HUES64 (cell line): ENCODE results near the gene ZNF785.

Experiments used
- H3K27ac ChIP-seq: 2 replicates; pipeline ENCODE4 v1.7.0; 2013; ENCODE audit warnings: low read depth, low read length, inconsistent platforms
- H3K27me3 ChIP-seq: 2 replicates; pipeline ENCODE4 v1.6.1; 2013; ENCODE audit warnings: mild to moderate bottlenecking, low read length; ENCODE audit not compliant: insufficient read depth
- H3K36me3 ChIP-seq: 2 replicates; pipeline ENCODE4 v1.6.1; 2013; ENCODE audit warnings: mild to moderate bottlenecking, low read length; ENCODE audit not compliant: insufficient read depth
- H3K4me1 ChIP-seq: 2 replicates; pipeline ENCODE4 v1.6.1; 2013; ENCODE audit warnings: mild to moderate bottlenecking, low read length, moderate library complexity; ENCODE audit not compliant: insufficient read depth
- H3K4me3 ChIP-seq: 2 replicates; pipeline ENCODE4 v1.5.1; 2013; ENCODE audit warnings: mild to moderate bottlenecking, low read length, moderate library complexity
- H3K9ac ChIP-seq: 2 replicates; pipeline ENCODE4 v1.6.1; 2013; ENCODE audit warnings: mild to moderate bottlenecking, low read depth, low read length
- H3K9me3 ChIP-seq: 2 replicates; pipeline ENCODE4 v1.6.1; 2013; ENCODE audit warnings: low read depth, low read length; ENCODE audit not compliant: insufficient read depth
- WGBS: fragments of 150-250, 120-280 bp; methylation state at CpG from one replicate; pipeline ENCODE4 v1.1.7; 2013; ENCODE audit warnings: missing lambda C conversion rate; 5-methylcytosine and 5-hydroxymethylcytosine counted together

ZNF785 gene

DNA sequence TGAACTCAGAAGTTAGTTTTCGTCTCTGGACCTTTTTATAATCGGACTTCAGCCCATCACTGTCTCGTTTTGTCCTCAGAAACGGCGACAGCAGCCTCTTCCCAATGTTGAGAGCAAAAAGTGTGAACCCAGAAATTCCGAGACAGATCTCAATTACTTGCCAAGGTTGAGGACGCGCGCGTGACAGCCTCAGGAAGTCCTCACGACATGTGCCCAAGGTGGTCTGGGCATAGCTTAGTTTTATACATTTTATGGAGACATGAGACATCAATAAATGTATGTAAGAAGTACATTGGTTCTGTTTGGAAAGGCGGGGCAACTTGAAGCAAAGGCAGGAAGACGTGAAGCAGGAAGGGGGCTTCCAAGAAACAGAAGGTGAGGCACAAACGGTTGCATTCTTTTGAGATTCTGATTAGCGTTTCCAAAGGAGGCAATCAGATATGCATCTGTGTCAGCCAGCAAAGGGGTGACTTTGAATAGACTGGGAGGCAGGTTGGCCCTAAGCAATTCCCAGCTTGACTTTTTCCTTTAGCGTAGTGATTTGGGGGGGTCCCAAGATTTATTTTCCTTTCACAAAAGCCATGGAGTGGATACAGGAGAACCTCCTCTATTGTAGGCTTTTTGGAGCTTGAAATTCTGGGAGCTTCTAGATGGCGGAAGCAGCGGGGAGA lies 50.3 kb downstream of the ZNF785 start:
- Histone ChIP-seq H3K36me3 (peaks cover 9% of the 10 kb centered on the region), H3K27me3 (no peaks in the 10 kb centered on the region), H3K4me1 (peaks cover 11% of the 10 kb centered on the region; the same call in 1 of the 2 replicates), H3K9me3 (no peaks in the 10 kb centered on the region), H3K4me3 (peak overlapping the region; percentile 70), H3K9ac (peak overlapping the region; percentile 96), H3K27ac (peak overlapping the region; percentile 97)
- WGBS = 3% methylated on average over 18 of the region's 18 CpGs

DNA sequence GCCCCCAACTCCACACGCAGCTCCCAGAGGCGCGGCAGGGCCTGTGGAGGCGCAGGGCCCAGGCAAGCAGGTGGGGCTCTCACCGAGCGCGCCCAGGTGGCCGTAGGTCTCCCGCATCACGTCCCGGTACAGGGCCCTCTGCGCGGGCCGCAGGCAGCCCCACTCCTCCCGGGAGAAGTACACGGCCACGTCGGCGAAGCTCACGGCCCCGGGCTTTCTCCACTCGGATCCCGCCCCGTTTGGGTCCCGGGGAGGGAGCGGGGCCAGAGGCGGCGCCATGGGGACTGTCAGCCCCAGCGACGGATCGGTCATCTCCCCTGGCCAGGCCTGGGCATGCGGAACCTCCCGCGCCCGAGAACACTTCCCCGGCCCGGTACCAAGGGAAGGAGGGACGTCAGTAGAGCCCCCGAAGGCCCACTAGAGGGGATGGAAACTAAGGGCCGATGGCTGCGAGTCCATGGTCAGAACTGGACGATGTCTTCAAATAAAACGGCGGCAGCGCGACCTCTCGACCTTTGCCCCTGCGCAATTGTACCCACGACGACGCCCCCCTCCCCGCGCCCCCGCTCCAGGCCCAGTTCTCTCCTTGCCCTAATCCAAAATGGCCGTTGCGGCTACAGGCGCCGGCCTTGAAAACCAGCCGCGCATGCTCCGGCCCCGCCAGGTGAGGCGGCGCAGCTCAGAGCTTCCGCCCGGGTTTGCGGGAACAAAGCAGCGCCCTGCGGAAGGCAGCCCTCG lies 51.0 kb downstream of the ZNF785 start, which contains the start of gene ZNF747:
Gene ZNF747, minus strand, starts transcription at position 491 of the 738 bp plus-strand sequence. Its CDS starts 179 bp downstream, at position 312.
- Histone ChIP-seq H3K27ac (peak within 1 kb of the TSS; percentile 97), H3K4me3 (peak within 1 kb of the TSS; percentile 70), H3K9me3 (no peaks in the 10 kb centered on the region), H3K36me3 (peaks cover 9% of the 10 kb centered on the region), H3K27me3 (no peaks in the 10 kb centered on the region), H3K4me1 (peaks cover 11% of the 10 kb centered on the region; the same call in 1 of the 2 replicates), H3K9ac (peak within 1 kb of the TSS; percentile 96)
- under 1% methylated on average over 70 of the region's 70 CpGs for WGBS

DNA sequence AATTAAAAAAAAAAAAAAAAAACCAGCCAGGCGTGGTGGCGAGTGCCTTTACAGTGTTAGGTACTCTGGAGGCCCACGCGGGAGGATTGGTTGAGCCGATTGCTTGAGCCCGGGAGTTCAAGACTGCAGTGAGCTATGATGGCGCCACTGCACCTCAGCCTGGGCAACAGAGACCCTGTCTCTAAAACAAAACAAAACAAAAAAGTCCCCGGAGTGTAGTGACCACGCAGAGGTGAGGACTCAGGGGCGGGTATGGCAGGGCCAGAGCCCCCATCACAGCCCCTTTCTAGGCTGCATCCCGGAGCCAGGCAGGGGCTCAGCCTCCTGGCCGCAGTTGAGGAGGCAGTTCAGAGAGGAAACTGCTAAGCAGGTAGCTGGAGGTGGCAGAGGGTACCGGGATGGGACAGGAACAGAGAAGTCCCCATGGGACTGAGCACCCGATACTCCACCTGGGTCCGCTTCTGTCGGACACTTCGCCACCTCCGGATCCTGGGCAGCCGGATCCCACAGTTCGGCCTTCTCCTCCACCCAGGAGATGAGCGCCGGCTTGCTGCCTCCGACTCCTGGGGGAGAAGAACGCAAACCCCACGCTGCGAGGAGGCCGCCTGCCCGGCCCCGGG lies 51.6 kb downstream of the ZNF785 start:
- H3K9ac ChIP-seq = peak overlapping the region; percentile 96
- peak overlapping the region; percentile 25; the same call in 1 of the 2 replicates for H3K27ac ChIP-seq
- H3K9me3 ChIP-seq = no peaks in the 10 kb centered on the region
- peak overlapping the region; percentile 70 for H3K4me3 ChIP-seq
- WGBS = 22% methylated on average over 29 of the region's 29 CpGs
- H3K36me3 ChIP-seq = peaks cover 9% of the 10 kb centered on the region
- H3K27me3 ChIP-seq = no peaks in the 10 kb centered on the region
- peaks cover 11% of the 10 kb centered on the region; the same call in 1 of the 2 replicates for H3K4me1 ChIP-seq

DNA sequence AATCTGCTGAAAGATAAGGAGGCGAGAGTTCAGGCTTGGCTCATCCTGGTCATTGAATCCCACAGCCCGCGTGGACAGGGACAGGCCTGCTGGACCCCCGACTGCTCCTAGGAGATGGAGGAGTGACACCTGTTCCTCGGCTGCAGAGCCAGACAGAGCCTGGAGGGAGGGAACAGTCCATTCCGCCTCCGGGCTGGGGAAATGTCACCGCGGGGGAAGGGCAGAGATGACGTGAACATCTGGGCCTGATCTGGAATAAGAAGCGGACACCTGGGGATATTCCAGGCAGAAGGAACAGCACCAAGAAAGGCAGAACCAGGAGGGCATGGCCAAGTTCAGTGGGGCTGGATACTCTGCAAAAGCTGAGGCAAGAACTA lies 52.4 kb downstream of the ZNF785 start:
- peaks cover 9% of the 10 kb centered on the region for H3K36me3 ChIP-seq
- no peaks in the 10 kb centered on the region for H3K27me3 ChIP-seq
- no peaks in the 10 kb centered on the region for H3K9me3 ChIP-seq
- WGBS = 80% methylated on average over 11 of the region's 11 CpGs
- peak overlapping the region; percentile 70 for H3K4me3 ChIP-seq
- H3K9ac ChIP-seq = no peak overlapping the region
- no peak overlapping the region for H3K27ac ChIP-seq
- H3K4me1 ChIP-seq = peaks cover 11% of the 10 kb centered on the region; the same call in 1 of the 2 replicates

DNA sequence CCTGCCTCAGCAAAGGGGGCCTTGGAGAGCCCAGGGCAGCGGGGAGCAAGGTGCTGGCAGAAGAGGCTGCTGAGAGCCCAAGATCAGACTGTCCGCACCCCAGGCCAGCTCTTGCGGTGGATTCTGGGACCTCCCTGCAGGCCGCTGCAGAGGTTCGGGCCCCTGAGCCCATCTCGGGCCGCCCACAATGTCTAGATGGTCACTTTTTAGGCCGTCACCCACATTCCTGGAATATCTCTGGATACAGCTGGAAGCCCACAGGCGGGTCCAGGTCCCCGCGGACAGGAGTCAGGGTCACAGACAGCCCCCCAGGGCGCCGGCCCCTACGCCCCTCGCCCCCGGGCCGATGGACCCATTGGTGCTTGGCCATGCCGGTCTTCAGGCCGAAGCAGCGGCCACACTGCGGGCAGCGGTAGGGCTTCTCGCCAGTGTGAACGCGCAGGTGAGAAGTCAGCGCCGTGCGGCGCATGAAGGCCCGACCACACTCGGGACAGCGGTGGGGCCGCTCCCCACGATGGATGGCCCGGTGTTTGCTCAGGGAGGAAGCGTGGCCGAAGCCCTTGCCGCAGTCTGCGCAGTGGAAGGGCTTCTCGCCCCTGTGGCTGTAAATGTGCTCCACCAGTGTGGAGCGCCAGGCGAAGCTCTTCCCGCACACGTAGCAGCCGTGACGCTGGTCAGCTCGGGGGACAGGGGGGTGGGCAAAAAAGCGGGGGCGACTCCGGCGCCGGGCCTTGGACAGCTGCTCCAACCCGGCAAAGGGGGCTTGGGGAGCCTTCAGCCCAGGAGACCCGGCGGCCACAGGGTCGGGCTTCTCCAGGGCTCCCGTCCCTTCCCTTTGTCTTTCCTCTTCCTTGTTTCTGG lies 53.0 kb downstream of the ZNF785 start:
- Histone ChIP-seq H3K9ac (no peak overlapping the region), H3K4me3 (no peak overlapping the region; the same call in 1 of the 2 replicates), H3K4me1 (peaks cover 17% of the 10 kb centered on the region), H3K27me3 (no peaks in the 10 kb centered on the region), H3K9me3 (no peaks in the 10 kb centered on the region), H3K27ac (no peak overlapping the region), H3K36me3 (peaks cover 9% of the 10 kb centered on the region)
- whole genome bisulfite sequencing = 95% methylated on average over 57 of the region's 57 CpGs
